Stimulated activated naive CD8-positive, alpha-beta T cell treated with anti-CD3 and anti-CD28 coated beads, Interleukin-15, Interleukin-2, amounts not matched to agents 100 U/mL and 50 U/mL, for 24 hours (primary cell): ENCODE data around the gene KRT5.
A peak's percentile ranks its signal among the peaks of the same experiment; 100 is the strongest.

Source experiments
- ATAC-seq: fragments of 150-1000 bp; cut with Tn5 transposase; one replicate; pipeline ENCODE4 v1.10.0; 2021
- DNase-seq: peaks from one replicate; pipeline ENCODE4 v3.0.0; 2021

The KRT5 gene

GRCh38 chr12:52519826-52520662 lies at the start of gene KRT5:
Gene KRT5, minus strand, starts transcription at chr12:52520394. Its CDS starts 98 bp downstream, at chr12:52520296.
- no peak for ATAC-seq
- DNase-seq: no peak

- ATAC-seq (no peak), DNase-seq (no peak)
These were observed 47.9 kb upstream of the KRT5 start for GRCh38 chr12:52568111-52568510.

DNA sequence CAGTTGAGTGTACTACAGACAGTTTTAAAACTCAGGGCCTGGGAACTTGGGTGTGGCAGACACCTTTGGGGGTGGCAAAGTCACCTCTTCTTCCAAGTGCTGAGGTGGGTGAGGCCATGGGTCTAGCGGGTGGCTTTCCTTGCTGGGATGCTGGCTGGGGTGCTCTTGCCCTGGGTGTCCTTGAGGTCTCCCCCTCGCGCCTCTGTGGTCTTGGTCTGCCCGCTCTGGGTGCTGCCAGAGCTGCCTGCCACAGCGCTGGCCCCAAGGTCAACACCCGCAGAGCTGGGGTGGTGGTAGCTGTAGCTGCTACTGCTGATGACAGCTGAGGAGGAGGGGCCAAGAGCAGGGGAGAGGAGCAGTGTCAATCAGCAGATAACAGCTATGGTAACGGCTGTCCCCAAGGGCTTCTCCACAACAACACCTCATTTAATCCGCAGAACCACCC lies 46.7 kb upstream of the KRT5 start:
- ATAC-seq: no peak
- DNase-seq: peak; percentile 20

DNA sequence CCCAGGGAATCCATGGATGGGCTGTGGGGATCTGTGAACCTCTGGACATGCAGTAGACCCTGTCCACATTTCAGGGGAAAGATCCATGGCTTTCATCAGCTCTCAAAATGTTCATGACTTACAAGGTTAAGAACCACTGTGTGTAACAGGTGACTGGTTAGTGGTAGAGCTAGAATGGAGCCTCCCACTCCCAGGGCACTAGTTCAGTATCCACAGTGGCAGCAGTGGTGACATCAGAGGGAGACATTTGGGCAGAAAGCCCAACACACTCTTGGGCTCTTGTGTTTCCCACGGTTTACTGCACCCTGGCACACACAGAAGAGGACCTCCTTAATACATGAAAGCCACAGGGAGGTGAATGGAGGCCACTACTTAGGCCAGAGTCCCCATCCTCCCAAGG lies 44.4 kb upstream of the KRT5 start:
- DNase-seq (no peak), ATAC-seq (no peak)

DNA sequence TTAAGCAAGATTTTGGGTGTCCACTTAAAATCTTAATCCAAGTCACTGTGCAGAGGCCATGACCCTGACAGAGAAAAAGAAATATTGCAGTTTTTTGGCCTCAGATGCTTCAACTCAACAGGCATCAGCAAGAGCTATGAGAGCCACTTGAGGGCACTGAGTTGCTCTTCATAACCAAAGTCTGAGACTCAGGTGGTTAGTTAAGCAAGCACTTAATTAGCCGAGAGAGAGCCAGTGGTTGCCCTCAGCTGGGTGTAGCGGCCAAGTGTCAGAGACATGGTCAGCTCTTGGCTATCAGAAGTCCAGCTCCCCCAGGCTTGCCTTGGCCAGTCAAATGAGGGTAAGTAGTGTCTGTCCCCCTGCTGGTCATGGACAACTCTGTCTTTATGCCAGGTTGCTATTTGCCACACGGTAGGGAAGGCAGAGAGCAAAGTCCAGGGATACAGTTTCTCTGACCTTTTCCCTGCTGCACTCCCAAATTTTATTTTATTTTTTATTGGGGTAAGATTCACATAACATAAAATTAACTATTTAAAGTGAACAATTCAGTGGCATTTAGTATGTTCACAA lies 41.8 kb upstream of the KRT5 start:
- DNase-seq (no peak), ATAC-seq (no peak)

DNA sequence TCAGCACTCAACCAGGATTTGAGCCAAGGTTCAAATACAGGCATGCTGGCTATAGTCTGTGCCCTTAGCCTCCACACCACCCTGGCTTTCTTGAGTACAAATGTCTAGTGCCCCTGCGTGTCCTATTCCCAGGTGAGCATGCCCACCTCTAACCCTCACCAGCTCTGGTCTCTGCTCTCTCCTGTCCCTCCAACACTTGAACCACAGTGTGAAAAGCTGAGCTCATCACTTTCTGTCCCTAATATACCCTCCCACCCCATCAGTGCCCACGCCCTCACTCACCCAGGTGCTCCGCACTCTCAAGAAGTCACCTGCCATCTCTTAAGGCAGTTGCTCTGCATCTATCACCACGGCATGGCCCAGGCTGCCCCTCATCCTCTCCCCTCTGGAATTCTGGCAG lies 39.8 kb upstream of the KRT5 start:
- ATAC-seq (no peak), DNase-seq (no peak)

DNA sequence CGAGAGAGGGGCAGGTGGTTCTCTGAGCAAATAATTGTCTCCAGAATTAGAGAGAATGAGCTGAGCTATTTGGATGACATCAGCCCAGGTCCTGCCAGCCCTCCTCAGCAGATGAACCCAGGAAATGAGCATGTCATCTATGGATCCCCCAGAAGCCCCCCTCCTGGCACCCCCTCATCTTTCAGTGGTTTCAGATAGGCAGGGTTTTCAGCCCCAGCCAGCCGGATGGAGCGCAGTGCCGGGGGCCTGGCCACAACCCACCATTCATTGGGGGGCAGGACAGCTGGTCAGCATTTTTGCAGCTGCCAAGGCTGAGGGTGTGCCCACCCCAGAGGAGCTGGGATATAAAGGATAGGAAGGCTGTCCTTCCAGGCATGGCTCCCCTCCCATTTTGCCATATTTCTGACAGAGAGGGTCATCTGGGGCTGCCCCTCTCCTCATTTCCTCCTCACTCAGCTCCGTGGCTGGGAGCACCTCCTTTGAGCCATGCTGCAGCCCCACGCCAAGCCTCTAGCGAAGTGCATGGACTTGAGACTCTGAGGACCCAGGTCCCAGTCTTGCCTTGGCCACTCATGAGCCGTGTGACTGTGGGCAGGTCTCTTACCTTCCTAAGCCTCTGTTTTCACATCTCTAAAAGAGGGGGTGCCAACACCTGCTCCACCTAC lies 38.7 kb upstream of the KRT5 start:
- ATAC-seq: no peak
- DNase-seq: no peak

GRCh38 chr12:52557476-52557875 lies 37.3 kb upstream of the KRT5 start:
- ATAC-seq (no peak), DNase-seq (no peak)

GRCh38 chr12:52555577-52555976 lies 35.4 kb upstream of the KRT5 start:
- no peak for ATAC-seq
- no peak for DNase-seq

- DNase-seq (no peak), ATAC-seq (no peak)
These were observed 32.5 kb upstream of the KRT5 start, which contains the start of gene KRT71 for GRCh38 chr12:52552681-52553195. Gene KRT71, minus strand, starts transcription at chr12:52553145. Its CDS starts 68 bp downstream, at chr12:52553077.

DNA sequence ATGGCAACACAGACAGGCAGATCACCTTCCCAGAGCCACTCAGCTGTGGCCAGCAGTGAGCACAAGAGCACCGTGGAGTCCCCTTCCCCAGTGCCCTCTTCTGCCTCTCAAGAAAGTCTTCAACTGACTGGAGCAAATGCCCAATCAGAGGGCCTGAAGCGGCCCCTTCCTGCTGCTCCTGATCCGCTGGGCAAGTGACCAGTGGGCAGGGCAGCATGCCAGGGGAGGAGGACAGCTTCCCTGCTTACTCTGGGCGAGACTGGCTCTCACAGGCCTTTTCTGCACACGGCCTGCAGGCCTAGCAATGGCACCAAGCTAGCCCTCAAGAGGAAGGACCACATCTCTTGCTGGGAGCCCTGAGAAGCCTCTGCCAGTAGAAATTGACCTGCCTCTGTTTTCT lies 31.9 kb upstream of the KRT5 start:
- DNase-seq: no peak
- no peak for ATAC-seq

DNA sequence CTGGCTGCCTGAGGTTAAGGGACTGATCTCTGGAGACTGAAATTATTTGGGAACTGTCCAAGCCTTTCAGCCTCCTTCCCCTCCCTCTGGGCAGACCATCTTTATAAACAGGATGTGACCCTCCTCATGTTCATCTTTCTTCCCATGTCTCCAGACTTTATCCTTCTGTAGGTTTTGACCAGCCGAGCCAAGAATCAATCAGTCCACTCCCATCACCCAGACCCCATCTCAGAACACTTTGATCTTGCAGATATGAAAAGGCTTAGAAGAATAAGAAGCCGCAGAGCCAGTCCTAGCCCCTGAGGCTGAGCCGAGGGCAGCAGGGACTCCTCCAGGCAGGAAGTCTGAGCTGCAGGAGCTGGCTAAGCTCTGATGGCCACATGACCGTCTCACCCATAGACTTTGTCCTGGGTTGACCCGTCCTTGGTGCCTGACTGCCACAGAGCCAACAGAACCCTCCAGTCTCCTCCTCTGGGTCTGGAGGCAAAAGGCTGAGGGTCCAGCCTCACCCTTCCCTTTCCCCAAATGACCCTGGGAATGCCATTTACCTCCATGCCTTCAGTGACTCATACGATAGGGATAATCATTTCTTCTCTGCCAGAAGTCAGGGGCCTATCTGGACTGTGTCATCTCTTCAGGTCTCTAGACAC lies 31.1 kb upstream of the KRT5 start:
- no peak for DNase-seq
- ATAC-seq: no peak

DNA sequence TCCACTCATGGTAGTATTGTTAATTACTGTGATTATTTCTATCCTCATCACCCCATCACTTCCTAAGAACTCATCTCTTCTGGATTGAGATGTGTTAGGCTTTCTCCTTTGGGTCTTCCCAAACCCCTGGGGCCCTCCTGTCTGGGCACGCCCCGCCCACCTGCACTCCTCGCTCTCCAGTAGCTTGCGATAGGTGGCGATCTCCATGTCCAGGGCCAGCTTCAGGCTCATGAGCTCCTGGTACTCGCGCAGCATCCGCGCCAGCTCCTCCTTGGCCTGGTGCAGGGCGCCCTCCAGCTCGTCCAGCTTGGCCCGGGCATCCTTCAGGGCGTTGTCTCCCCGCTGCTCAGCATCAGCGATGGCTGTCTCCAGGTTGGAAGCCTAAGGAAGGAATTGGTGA lies 25.9 kb upstream of the KRT5 start:
- no peak for DNase-seq
- ATAC-seq: no peak

DNA sequence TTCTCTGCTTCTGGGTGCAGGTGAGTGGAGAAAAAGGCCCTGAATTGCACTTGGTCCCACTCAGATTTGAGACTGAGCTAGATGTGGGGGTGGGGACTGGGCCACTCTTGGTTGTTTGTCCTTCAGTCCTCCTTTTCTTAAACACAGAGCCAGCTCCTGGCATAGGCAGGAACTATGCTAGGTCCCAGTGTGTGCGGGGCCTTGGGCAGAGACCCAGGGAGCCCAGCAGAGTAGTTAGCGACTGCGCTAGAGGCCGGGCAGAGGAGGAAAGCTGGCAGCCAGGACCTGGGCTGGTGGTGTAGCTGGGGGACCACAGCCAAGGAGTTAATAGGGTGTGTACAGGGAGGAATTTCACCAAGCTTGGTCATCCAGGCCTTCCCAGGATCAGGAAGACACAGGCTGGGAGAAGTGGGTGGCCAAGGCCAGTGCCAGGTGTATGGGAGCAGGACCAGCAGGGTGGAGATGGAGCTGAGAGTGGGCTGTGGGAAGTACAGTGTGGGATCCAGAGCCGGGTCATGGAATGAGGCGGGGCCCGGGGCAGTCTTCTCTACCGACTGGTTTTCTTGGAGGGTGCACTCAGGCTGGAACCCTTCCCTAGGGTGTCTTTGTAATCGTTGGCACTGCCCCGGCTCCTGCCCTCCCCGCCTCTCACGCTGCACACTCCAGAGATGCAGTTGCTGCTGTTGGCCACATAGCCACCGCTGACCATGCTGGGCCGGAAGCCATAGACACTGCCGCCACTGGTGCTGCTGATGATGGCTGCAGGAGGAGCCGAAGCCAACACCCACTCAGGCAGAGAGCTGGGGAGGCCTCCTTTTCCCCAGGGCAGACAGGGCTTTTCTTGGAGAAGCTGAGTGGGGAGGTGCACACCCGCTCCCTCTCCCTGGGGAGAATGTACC lies 24.0 kb upstream of the KRT5 start:
- DNase-seq (no peak), ATAC-seq (no peak)

GRCh38 chr12:52542785-52543318 lies 22.7 kb upstream of the KRT5 start:
- DNase-seq (no peak), ATAC-seq (no peak)

DNA sequence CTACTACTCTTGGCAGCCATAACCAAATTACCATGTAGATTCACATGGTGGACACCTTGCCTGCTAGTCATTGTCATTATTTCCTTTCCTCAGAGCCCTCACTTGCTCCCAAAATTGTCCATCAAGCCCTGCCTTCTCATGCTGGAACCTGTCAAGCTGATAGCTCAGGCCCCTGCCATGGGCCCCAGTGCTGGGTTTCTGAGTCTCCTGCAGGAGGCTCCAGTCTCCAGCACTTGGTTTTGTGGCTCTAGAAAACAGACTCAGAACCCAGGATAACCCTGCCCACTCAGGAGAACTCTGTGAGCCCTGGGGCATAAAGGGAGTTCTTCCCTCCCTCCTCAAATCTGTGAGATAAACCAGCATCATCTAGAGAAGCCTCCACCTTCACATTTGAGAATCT lies 22.0 kb upstream of the KRT5 start:
- ATAC-seq (no peak), DNase-seq (no peak)

GRCh38 chr12:52541709-52542108 lies 21.5 kb upstream of the KRT5 start:
- DNase-seq: no peak

GRCh38 chr12:52540531-52540930 lies 20.3 kb upstream of the KRT5 start:
- peak; percentile 7 for ATAC-seq
- no peak for DNase-seq

More at GRCh38 chr12:52541709-52542108, 21.5 kb upstream of the KRT5 start:
- ATAC-seq: no peak

DNA sequence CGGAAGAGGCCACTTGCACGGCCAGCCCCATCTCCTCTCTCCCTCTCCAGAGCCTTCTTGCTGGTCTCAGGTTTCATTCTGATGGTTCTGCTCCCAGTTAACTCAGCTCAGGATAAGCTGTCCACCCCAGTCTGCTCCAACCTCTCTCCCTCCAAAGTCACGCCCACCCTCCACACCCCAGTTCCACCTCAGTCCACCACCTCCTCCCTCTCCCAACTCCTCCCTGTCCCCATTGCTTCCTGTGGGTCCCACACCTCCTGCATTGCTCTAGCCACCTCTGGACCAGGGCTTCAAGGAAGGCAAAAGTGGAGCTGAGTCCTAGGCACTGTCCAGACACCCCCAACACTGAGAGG lies 19.6 kb upstream of the KRT5 start:
- ATAC-seq (no peak), DNase-seq (no peak)

DNA sequence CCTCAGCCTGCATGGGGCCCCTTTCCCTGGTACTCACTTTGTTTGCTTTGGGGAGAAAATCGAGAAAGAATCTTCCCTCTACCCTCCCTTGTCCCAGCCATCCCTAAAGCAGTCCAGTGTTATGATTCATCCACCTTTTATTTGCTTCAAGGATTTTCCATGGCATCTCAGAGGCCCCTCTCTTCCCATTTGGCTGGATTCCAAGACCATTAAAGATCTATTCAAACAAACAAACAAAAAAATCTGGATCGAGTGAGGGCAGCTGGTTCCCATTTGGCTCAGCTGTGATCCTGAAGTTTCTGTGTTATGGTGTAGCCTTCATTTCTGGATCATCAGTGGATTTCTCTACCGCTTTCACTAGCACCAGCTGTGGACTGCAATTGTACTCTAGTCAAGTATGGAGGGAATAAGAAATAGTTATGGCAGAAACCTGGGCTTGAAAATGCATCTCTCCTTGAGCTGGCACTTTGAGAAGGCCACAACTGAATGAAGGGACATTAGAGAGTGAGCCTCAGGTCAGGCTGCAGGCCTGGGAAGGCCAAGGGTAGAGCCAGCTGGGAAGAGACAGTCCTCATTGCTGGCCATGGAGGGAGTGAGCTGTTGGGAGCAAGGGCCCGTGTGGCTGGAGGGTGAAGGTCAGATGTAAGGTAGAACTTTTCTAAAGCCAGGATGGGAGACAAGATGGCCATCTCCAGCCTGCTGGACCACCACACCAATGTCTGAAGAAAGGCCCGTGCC lies 19.1 kb upstream of the KRT5 start:
- DNase-seq (no peak), ATAC-seq (no peak)

DNA sequence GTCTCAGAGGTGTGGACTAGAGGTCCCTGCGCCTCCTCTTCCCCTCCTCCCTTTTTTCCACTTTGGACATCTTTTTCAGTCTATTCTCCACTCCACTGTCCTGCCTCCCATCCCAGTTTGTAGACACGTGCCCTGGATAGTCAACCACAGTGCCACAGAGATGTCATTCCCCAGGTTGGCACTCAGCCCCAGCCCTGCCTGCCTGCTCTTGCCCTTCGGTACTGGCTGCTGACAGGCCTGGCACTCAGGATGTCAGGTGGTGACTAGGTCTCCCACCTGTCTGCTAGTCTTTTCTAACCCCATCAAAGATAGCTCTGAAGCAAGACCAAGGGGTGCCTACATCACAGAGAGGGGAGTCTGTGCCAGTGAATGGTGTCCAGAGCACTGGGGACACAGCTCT lies 16.9 kb upstream of the KRT5 start:
- ATAC-seq (no peak), DNase-seq (no peak)
